ENCODE data around the gene IL13.
A peak's percentile ranks its signal among the peaks of the same experiment; 100 is the strongest.

The IL13 gene

DNA sequence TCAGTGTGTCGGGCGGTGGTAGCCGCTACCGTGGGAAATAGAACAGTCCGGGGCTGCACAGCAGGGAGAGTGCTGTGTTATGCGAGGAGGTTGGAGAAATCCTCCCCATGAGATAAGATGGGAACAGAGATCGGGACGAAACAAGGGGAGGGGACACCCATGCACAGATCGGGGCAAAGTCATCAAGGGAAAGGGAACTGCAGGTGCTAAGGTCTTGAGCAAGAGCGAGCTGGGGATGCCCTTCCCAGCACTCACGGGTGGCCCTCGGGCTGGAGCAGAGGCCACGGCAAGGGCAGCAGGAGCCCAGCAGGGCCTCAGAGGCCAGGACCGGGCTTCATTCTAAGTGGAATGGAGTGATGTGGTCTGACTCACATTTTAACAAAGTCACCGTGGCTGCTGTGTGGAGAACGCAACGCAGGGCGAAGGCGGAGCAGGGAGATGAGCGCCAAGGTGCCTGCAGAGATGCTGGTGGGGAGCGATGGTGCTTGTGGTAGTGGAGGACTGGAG lies 7.7 kb downstream of the IL13 start:
- ATAC-seq (ENCODE audit: insufficient read depth, low read depth) = no peak
- no peak for DNase-seq
- TF ChIP-seq EZH2 (IDR thresholded peaks at IDR 0.05; ENCODE audit: borderline replicate concordance, low read depth, low read length, severe bottlenecking) = no peak
- TF ChIP-seq, protein P1, sequence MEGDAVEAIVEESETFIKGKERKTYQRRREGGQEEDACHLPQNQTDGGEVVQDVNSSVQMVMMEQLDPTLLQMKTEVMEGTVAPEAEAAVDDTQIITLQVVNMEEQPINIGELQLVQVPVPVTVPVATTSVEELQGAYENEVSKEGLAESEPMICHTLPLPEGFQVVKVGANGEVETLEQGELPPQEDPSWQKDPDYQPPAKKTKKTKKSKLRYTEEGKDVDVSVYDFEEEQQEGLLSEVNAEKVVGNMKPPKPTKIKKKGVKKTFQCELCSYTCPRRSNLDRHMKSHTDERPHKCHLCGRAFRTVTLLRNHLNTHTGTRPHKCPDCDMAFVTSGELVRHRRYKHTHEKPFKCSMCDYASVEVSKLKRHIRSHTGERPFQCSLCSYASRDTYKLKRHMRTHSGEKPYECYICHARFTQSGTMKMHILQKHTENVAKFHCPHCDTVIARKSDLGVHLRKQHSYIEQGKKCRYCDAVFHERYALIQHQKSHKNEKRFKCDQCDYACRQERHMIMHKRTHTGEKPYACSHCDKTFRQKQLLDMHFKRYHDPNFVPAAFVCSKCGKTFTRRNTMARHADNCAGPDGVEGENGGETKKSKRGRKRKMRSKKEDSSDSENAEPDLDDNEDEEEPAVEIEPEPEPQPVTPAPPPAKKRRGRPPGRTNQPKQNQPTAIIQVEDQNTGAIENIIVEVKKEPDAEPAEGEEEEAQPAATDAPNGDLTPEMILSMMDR (IDR thresholded peaks at IDR 0.05; ENCODE audit: borderline replicate concordance, extremely low read depth, low read length, poor library complexity, severe bottlenecking) = no peak
- H3K27ac ChIP-seq (ENCODE audit: low read length) = no peak overlapping the region
- H2AFZ ChIP-seq (ENCODE audit: low read depth, low read length) = no peak overlapping the region
- no peaks in the 10 kb centered on the region for H3K27me3 ChIP-seq (ENCODE audit: insufficient read depth, low read length, poor library complexity)
- no peaks in the 10 kb centered on the region for H4K20me1 ChIP-seq (ENCODE audit: insufficient read depth, low read length)
- H3K36me3 ChIP-seq (ENCODE audit: insufficient read depth, low read length) = no peaks in the 10 kb centered on the region
- 0 out of 2 replicates have a peak, but pooled peaks cover 3% of the 10 kb centered on the region for H3K4me1 ChIP-seq (ENCODE audit: insufficient read depth, low read length)
- H3K79me2 ChIP-seq (ENCODE audit: insufficient read depth, low read length) = no peaks in the 10 kb centered on the region
- no peaks in the 10 kb centered on the region for H3K9me3 ChIP-seq (ENCODE audit: insufficient read depth, low read length, severe bottlenecking)
- no peak overlapping the region for H3K9ac ChIP-seq (ENCODE audit: low read depth, low read length)
- H3K4me3 ChIP-seq (ENCODE audit: low read depth in 1 of 2, low read length in 2 of 2) = no peak overlapping the region
- H3K4me2 ChIP-seq (ENCODE audit: insufficient read depth, low read length) = no peak overlapping the region

DNA sequence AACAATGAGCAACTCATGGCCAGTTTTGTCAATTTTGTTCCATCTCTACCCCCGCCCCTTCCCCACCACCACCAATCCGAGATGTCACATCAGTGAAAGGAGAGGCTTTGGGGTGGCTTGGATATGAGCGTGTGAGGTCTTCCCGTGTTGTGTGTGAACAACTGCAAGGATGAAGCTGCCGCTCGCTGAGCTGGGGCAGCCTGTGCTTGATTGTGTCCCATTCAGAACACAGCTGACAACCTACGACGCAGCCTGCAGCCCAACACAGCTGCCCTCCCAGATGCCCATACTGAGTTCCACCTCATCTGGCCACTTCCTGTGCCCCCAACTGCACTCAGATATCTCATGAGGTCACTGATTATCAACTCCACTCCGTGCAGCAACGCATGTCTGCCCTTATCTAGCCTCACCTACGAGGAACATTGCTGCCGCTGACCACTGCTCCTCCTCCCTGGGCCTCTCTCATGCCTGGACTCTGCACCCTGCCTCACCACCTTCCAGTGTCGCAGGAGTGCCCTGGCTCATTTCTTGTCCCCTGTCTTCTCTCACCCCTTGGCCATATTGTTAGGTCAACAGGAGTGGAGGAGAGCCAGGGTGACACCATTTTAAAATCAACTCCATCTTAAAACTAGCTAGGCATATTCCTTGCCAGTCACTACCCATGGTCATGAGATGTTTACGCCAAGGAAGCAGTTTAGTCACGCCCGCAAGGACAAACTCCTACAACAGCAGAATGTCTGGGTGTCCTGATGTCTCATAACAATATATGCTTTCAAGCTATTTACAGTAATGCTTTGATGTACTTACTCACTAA lies 8.5 kb downstream of the IL13 start:
- no peak overlapping the region for H3K4me3 ChIP-seq (ENCODE audit: low read depth in 1 of 2, low read length in 2 of 2)
- H2AFZ ChIP-seq (ENCODE audit: low read depth, low read length) = no peak overlapping the region
- H4K20me1 ChIP-seq (ENCODE audit: insufficient read depth, low read length) = no peaks in the 10 kb centered on the region
- no peaks in the 10 kb centered on the region for H3K27me3 ChIP-seq (ENCODE audit: insufficient read depth, low read length, poor library complexity)
- no peak for ATAC-seq (ENCODE audit: insufficient read depth, low read depth)
- H3K9me3 ChIP-seq (ENCODE audit: insufficient read depth, low read length, severe bottlenecking) = no peaks in the 10 kb centered on the region
- H3K36me3 ChIP-seq (ENCODE audit: insufficient read depth, low read length) = no peaks in the 10 kb centered on the region
- H3K4me1 ChIP-seq (ENCODE audit: insufficient read depth, low read length) = 0 out of 2 replicates have a peak, but pooled peaks cover 3% of the 10 kb centered on the region
- no peak overlapping the region for H3K27ac ChIP-seq (ENCODE audit: low read length)
- no peak for DNase-seq
- no peak overlapping the region for H3K4me2 ChIP-seq (ENCODE audit: insufficient read depth, low read length)
- TF ChIP-seq EZH2 (IDR thresholded peaks at IDR 0.05; ENCODE audit: borderline replicate concordance, low read depth, low read length, severe bottlenecking) = no peak
- TF ChIP-seq, protein P1 (IDR thresholded peaks at IDR 0.05; ENCODE audit: borderline replicate concordance, extremely low read depth, low read length, poor library complexity, severe bottlenecking) = no peak
- no peaks in the 10 kb centered on the region for H3K79me2 ChIP-seq (ENCODE audit: insufficient read depth, low read length)
- H3K9ac ChIP-seq (ENCODE audit: low read depth, low read length) = no peak overlapping the region

DNA sequence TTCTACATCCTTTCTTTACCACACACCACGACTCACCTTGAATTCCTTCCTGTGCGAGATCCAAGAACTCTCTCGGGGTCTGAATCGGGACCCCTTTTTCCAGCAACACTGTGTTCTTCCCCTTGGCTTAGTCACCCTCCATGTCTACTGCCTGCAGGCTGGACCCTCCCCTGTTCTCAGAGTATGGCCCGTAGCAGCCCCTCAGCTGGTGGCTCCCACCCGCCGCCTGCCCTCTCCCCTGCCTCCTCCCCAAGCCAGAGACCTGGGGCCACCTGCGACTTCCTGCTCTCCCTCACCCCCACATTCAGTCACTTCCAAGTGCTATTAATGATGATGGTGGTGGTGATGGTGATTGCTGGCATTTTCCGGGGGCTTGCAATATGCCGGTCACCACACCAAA lies 9.3 kb downstream of the IL13 start:
- H3K9ac ChIP-seq (ENCODE audit: low read depth, low read length) = no peak overlapping the region
- no peaks in the 10 kb centered on the region for H4K20me1 ChIP-seq (ENCODE audit: insufficient read depth, low read length)
- 0 out of 2 replicates have a peak, but pooled peaks cover 3% of the 10 kb centered on the region for H3K4me1 ChIP-seq (ENCODE audit: insufficient read depth, low read length)
- H3K27ac ChIP-seq (ENCODE audit: low read length) = no peak overlapping the region
- H3K4me2 ChIP-seq (ENCODE audit: insufficient read depth, low read length) = no peak overlapping the region
- peak; percentile 48; the same call in 1 of the 3 replicates for ATAC-seq (ENCODE audit: insufficient read depth, low read depth)
- no peak for DNase-seq
- H3K4me3 ChIP-seq (ENCODE audit: low read depth in 1 of 2, low read length in 2 of 2) = no peak overlapping the region
- H3K79me2 ChIP-seq (ENCODE audit: insufficient read depth, low read length) = no peaks in the 10 kb centered on the region
- no peak overlapping the region for H2AFZ ChIP-seq (ENCODE audit: low read depth, low read length)
- H3K36me3 ChIP-seq (ENCODE audit: insufficient read depth, low read length) = no peaks in the 10 kb centered on the region
- TF ChIP-seq, protein P1 (IDR thresholded peaks at IDR 0.05; ENCODE audit: borderline replicate concordance, extremely low read depth, low read length, poor library complexity, severe bottlenecking) = no peak
- no peak for TF ChIP-seq EZH2 (IDR thresholded peaks at IDR 0.05; ENCODE audit: borderline replicate concordance, low read depth, low read length, severe bottlenecking)
- H3K27me3 ChIP-seq (ENCODE audit: insufficient read depth, low read length, poor library complexity) = no peaks in the 10 kb centered on the region
- no peaks in the 10 kb centered on the region for H3K9me3 ChIP-seq (ENCODE audit: insufficient read depth, low read length, severe bottlenecking)
